K562 (cell line): ENCODE data around the gene UNC93B1. TPM values are rescaled to one million over a fixed set of nuclear protein-coding genes. Genes with fewer than 3 reads are reported as not detected.

ENCODE experiments used
- ARID4B ChIP-seq: sonication (generic); formaldehyde crosslinking; IDR thresholded peaks from 2 replicates; pipeline ENCODE4 v1.8.0; 2022; ENCODE audit warnings: mild to moderate bottlenecking, missing genetic modification reagents
- CCNT2 ChIP-seq: IDR thresholded peaks from 2 replicates; pipeline ENCODE4 v1.6.1; 2011; ENCODE audit warnings: borderline replicate concordance, low read depth, mild to moderate bottlenecking, moderate library complexity, mixed read lengths, low read length; ENCODE audit not compliant: insufficient read length; ENCODE audit errors: extremely low read depth
- CHCHD3 ChIP-seq: fragments of 250-450 bp; sonication (Bioruptor Pico); IDR thresholded peaks from 2 replicates; pipeline ENCODE4 v2.1.2; 2022; ENCODE audit warnings: mild to moderate bottlenecking
- E2F1 ChIP-seq: sonication (generic); formaldehyde crosslinking; IDR thresholded peaks from 2 replicates; pipeline ENCODE4 v1.8.1; 2023; ENCODE audit warnings: mild to moderate bottlenecking, missing genetic modification reagents, moderate library complexity
- E2F3 ChIP-seq: fragments of 250-450 bp; sonication (Bioruptor Pico); IDR thresholded peaks from 2 replicates; pipeline ENCODE4 v1.4.0; 2020; ENCODE audit warnings: mild to moderate bottlenecking
- E2F5 ChIP-seq: sonication (generic); formaldehyde crosslinking; IDR thresholded peaks from 2 replicates; pipeline ENCODE4 v1.8.0; 2022; ENCODE audit warnings: mild to moderate bottlenecking, missing genetic modification reagents
- ELF1 ChIP-seq: fragments of 200-800 bp; sonication (Bioruptor generic); IDR thresholded peaks from 2 replicates; pipeline ENCODE4 v1.6.1; 2016; ENCODE audit warnings: missing genetic modification characterization, missing compliant biosample characterization
- HCFC1 ChIP-seq: IDR thresholded peaks from 2 replicates; pipeline ENCODE4 v1.6.1; 2012; ENCODE audit warnings: low read depth, low read length, improper control_type of control experiment
- HDGF ChIP-seq: fragments of 450-650 bp; IDR thresholded peaks from 2 replicates; pipeline ENCODE4 v1.6.1; 2016
- PHF20 ChIP-seq: fragments of 450-650 bp; IDR thresholded peaks from 2 replicates; pipeline ENCODE4 v1.6.1; 2018; ENCODE audit not compliant: partially characterized antibody
- POLR2A ChIP-seq: fragments of 450-650 bp; conservative IDR thresholded peaks from 2 replicates; pipeline ENCODE4 v1.6.1; 2016
- RB1 ChIP-seq: fragments of 450-650 bp; IDR thresholded peaks from 2 replicates; pipeline ENCODE4 v1.6.1; 2017; ENCODE audit warnings: low read depth, mild to moderate bottlenecking
- SAP30 ChIP-seq: fragments of 200-600 bp; sonication (generic); IDR thresholded peaks from 2 replicates; pipeline ENCODE4 v1.6.1; 2012; ENCODE audit warnings: borderline replicate concordance, low read depth, mild to moderate bottlenecking, moderate library complexity, low read length, control low read depth, inconsistent platforms; ENCODE audit not compliant: insufficient read depth, poor library complexity, severe bottlenecking
- SMARCA5 ChIP-seq: fragments of 450-650 bp; IDR thresholded peaks from 2 replicates; pipeline ENCODE4 v1.6.1; 2016
- SMARCB1 ChIP-seq: IDR thresholded peaks from 2 replicates; pipeline ENCODE4 v1.6.1; 2011; ENCODE audit warnings: improper control_type of control experiment, low read depth; ENCODE audit not compliant: insufficient read length
- ZNF717 ChIP-seq: fragments of 250-450 bp; sonication (Bioruptor Pico); IDR thresholded peaks from 2 replicates; pipeline ENCODE4 v1.5.0; 2021
- ZNF740 ChIP-seq, 3 experiments: fragments of 200-800 bp in 1 of 3; sonication (Bioruptor generic) in 1 of 3; sonication (generic) in 1 of 3; formaldehyde crosslinking in 1 of 3; IDR thresholded peaks; 2 replicates each; pipeline versions ENCODE4 v1.6.1 to v1.8.0; 2016 to 2022; ENCODE audit warnings: mild to moderate bottlenecking in 2 of 3, missing compliant biosample characterization in 2 of 3, missing genetic modification characterization in 2 of 3, missing genetic modification reagents in 1 of 3
- polyA plus RNA-seq, 8 experiments: library from polyadenylated mRNA; depleted of rRNA in 4 of 8; stranded (reverse) in 5 of 8; unstranded in 3 of 8; fragments of >200 nt; fragmentation: Nextera tagmentation in 2 of 8; fragmentation: Illumina TruSeq in 1 of 8; extraction: Ambion mirVana in 2 of 8; extraction: Trizol in 1 of 8; gene quantifications; 2 replicates each; pipeline versions ENCODE4 v1.2.1 to v1.2.3, GENCODE V29; 2011 to 2014; ENCODE audit warnings: inconsistent platforms in 1 of 8, missing spikeins in 1 of 8
- total RNA-seq, 7 experiments: library from RNA; depleted of rRNA in 6 of 7; stranded (reverse); fragments of >200 nt in 6 of 7; fragmentation: Illumina TruSeq in 2 of 7; extraction: Trizol in 2 of 7; gene quantifications; 2 replicates each; pipeline versions ENCODE4 v1.2.1 to v1.2.3, GENCODE V29; 2011 to 2021; ENCODE audit warnings: low replicate concordance in 1 of 7
- TF ChIP-seq, protein P1 (sequence below): fragments of 450-650 bp; IDR thresholded peaks from 2 replicates; pipeline ENCODE4 v1.7.0; 2016; ENCODE audit warnings: borderline replicate concordance

Gene UNC93B1
- total and polyA plus RNA-seq, 9 of the 15 experiments (the other 6 are each of a cell fraction or from before 2014, with no cell fraction given), result 0.10 to 13.6 (median 6.5) TPM

DNA sequence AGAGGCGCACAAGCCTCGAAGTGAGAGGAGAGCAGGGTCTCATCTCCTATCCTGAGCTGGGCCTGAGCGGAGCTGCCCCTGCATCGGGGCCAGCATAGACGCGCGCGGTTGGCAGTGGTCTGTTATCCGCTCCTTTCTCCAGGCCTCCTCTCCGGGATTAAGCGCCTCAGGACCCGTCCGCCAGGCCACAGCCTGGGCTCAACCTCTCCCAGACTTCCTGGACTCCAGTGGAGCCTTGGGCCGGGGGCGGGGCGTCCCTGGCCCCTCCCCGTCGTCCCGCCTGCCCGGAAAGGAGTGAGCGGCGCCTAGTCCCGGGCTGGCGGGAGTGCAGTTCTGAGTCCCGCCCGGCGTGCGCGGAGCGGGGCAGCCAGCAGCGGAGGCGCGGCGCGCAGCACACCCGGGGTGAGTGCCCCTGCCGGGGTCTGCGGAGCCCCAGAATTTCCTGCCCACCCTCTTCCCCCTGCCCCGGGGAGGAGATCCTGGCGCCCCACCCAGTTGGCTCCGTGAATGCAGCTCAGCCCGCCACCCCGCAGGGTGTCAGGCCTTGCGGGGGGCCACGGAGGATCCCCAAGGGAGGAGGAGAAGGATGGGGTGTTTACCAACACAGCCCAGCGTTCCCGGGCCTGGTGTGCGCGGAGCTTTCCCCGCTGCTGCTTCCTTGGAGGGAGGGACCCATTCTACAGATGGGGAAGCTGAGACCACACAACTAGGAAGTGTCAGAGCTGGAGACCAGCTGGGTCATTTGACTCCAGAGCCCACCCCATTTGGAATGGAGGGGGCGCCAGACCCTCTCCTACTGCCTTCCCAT lies 35.0 kb upstream of the UNC93B1 start, which contains the start of gene TCIRG1 (continued):
- TF ChIP-seq SAP30 (peak; percentile 51), SMARCB1 (no peak), ARID4B (CRISPR knock-in tag) (peak; percentile 71; the same call in 1 of the 2 replicates), E2F3 (CRISPR knock-in tag) (no peak), PHF20 (peak; percentile 77), ZNF740 (CRISPR knock-in tag; IDR thresholded peaks at IDR 0.05) (no peak), ZNF740 (tag; IDR thresholded peaks at IDR 0.05) (no peak), ZNF717 (CRISPR knock-in tag) (0 out of 2 replicates have a peak, but pooled peaks have one; percentile 33), ELF1 (tag) (peak; percentile 78), E2F5 (CRISPR knock-in tag) (peak; percentile 30; the same call in 1 of the 2 replicates), POLR2A (peak; percentile 83), HCFC1 (no peak), RB1 (peak; percentile 83; the same call in 1 of the 2 replicates), HDGF (peak; percentile 94), CCNT2 (peak; percentile 73), SMARCA5 (peak; percentile 98), E2F1 (CRISPR knock-in tag) (peak; percentile 73), CHCHD3 (CRISPR knock-in tag) (peak; percentile 38; the same call in 1 of the 2 replicates)
- TF ChIP-seq, protein P1, sequence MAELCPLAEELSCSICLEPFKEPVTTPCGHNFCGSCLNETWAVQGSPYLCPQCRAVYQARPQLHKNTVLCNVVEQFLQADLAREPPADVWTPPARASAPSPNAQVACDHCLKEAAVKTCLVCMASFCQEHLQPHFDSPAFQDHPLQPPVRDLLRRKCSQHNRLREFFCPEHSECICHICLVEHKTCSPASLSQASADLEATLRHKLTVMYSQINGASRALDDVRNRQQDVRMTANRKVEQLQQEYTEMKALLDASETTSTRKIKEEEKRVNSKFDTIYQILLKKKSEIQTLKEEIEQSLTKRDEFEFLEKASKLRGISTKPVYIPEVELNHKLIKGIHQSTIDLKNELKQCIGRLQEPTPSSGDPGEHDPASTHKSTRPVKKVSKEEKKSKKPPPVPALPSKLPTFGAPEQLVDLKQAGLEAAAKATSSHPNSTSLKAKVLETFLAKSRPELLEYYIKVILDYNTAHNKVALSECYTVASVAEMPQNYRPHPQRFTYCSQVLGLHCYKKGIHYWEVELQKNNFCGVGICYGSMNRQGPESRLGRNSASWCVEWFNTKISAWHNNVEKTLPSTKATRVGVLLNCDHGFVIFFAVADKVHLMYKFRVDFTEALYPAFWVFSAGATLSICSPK, result no peak
